Mesodermal cell (in vitro differentiated cells): ENCODE results near the gene FAM78A.

Source experiments
- H3K27ac ChIP-seq: 2 replicates; pipeline ENCODE4 v1.7.0; 2013; ENCODE audit warnings: mild to moderate bottlenecking, low read depth, low read length, moderate library complexity; ENCODE audit not compliant: severe bottlenecking
- H3K36me3 ChIP-seq: 2 replicates; pipeline ENCODE4 v1.7.1; 2013; ENCODE audit warnings: mild to moderate bottlenecking, low read length, moderate library complexity; ENCODE audit not compliant: control insufficient read depth, insufficient read depth
- H3K4me1 ChIP-seq: one replicate; pipeline ENCODE4 v1.7.1; 2013; ENCODE audit warnings: mild to moderate bottlenecking, low read length; ENCODE audit not compliant: insufficient read depth, control insufficient read depth, poor library complexity, severe bottlenecking
- H3K4me3 ChIP-seq: 2 replicates; pipeline ENCODE4 v1.7.0; 2013; ENCODE audit warnings: low read length, control low read depth, mild to moderate bottlenecking; ENCODE audit not compliant: insufficient read depth, poor library complexity, severe bottlenecking; ENCODE audit errors: extremely low read depth
- H3K9me3 ChIP-seq: 2 replicates; pipeline ENCODE4 v1.7.1; 2013; ENCODE audit warnings: mild to moderate bottlenecking, low read length, moderate library complexity; ENCODE audit not compliant: control insufficient read depth
- WGBS, 2 experiments: methylation state at CpG; one replicate each; pipeline ENCODE4 v1.1.5; 2013; ENCODE audit warnings: missing lambda C conversion rate in 2 of 2; ENCODE audit not compliant: insufficient coverage in 2 of 2; 5-methylcytosine and 5-hydroxymethylcytosine counted together

The FAM78A gene

GRCh38 chr9:131300444-131300843 is 24.1 kb upstream of the FAM78A start:
- H3K4me1 ChIP-seq, result peaks cover 6% of the 10 kb centered on the region
- H3K9me3 ChIP-seq, result no peaks in the 10 kb centered on the region
- no peak overlapping the region for H3K4me3 ChIP-seq
- no peaks in the 10 kb centered on the region for H3K36me3 ChIP-seq
- no peak overlapping the region for H3K27ac ChIP-seq

GRCh38 chr9:131299961-131300347 is 23.6 kb upstream of the FAM78A start:
- peaks cover 4% of the 10 kb centered on the region for H3K4me1 ChIP-seq
- H3K36me3 ChIP-seq, result no peaks in the 10 kb centered on the region
- no peak overlapping the region for H3K4me3 ChIP-seq
- H3K9me3 ChIP-seq, result no peaks in the 10 kb centered on the region
- 67 to 97% methylated on average over 3 to 4 of the region's 5 CpGs for WGBS, 2 experiments
- no peak overlapping the region for H3K27ac ChIP-seq

GRCh38 chr9:131299346-131299960 is 23.1 kb upstream of the FAM78A start:
- Histone ChIP-seq H3K4me1 (no peaks in the 10 kb centered on the region), H3K27ac (no peak overlapping the region), H3K36me3 (no peaks in the 10 kb centered on the region), H3K4me3 (no peak overlapping the region), H3K9me3 (no peaks in the 10 kb centered on the region)
- WGBS, 2 experiments, result 74 to 76% methylated on average over 18 to 21 of the region's 22 CpGs

- WGBS, 2 experiments, result 94 to 95% methylated on average over 9 to 12 of the region's 12 CpGs
- Histone ChIP-seq H3K36me3 (no peaks in the 10 kb centered on the region), H3K4me3 (no peak overlapping the region), H3K27ac (no peak overlapping the region), H3K9me3 (no peaks in the 10 kb centered on the region), H3K4me1 (no peaks in the 10 kb centered on the region)
Measured at GRCh38 chr9:131298816-131299215, 22.5 kb upstream of the FAM78A start.

- no peak overlapping the region for H3K27ac ChIP-seq
Measured at GRCh38 chr9:131298341-131298740, 22.0 kb upstream of the FAM78A start.

GRCh38 chr9:131297903-131298302 is 21.6 kb upstream of the FAM78A start:
- Histone ChIP-seq H3K36me3 (no peaks in the 10 kb centered on the region), H3K4me3 (no peak overlapping the region), H3K27ac (no peak overlapping the region), H3K4me1 (no peaks in the 10 kb centered on the region), H3K9me3 (no peaks in the 10 kb centered on the region)
- WGBS, 2 experiments, result 90% methylated on average over 9 to 11 of the region's 11 CpGs

More at GRCh38 chr9:131298341-131298740, 22.0 kb upstream of the FAM78A start:
- no peaks in the 10 kb centered on the region for H3K4me1 ChIP-seq
- H3K4me3 ChIP-seq, result no peak overlapping the region
- 82 to 87% methylated on average over 3 to 5 of the region's 5 CpGs for WGBS, 2 experiments
- H3K9me3 ChIP-seq, result no peaks in the 10 kb centered on the region
- H3K36me3 ChIP-seq, result no peaks in the 10 kb centered on the region

- Histone ChIP-seq H3K4me1 (no peaks in the 10 kb centered on the region), H3K36me3 (no peaks in the 10 kb centered on the region), H3K4me3 (no peak overlapping the region), H3K27ac (no peak overlapping the region), H3K9me3 (no peaks in the 10 kb centered on the region)
- 94% methylated on average over 6 to 7 of the region's 8 CpGs for WGBS, 2 experiments
Measured at GRCh38 chr9:131296906-131297500, 20.7 kb upstream of the FAM78A start.

- 85 to 90% methylated on average over 7 to 9 of the region's 9 CpGs for WGBS, 2 experiments
- H3K4me3 ChIP-seq, result no peak overlapping the region
- H3K9me3 ChIP-seq, result no peaks in the 10 kb centered on the region
- no peaks in the 10 kb centered on the region for H3K4me1 ChIP-seq
- no peak overlapping the region for H3K27ac ChIP-seq
- no peaks in the 10 kb centered on the region for H3K36me3 ChIP-seq
Measured at GRCh38 chr9:131296460-131296859, 20.1 kb upstream of the FAM78A start.

GRCh38 chr9:131292937-131293336 is 16.6 kb upstream of the FAM78A start:
- Histone ChIP-seq H3K36me3 (no peaks in the 10 kb centered on the region), H3K4me3 (no peak overlapping the region), H3K9me3 (no peaks in the 10 kb centered on the region), H3K4me1 (peaks cover 5% of the 10 kb centered on the region), H3K27ac (no peak overlapping the region)
- WGBS, 2 experiments, result 91 to 96% methylated on average over 5 to 9 of the region's 10 CpGs

- H3K4me3 ChIP-seq, result no peak overlapping the region
- 93 to 100% methylated on average over 2 to 4 of the region's 7 CpGs for WGBS, 2 experiments
- no peaks in the 10 kb centered on the region for H3K36me3 ChIP-seq
- no peak overlapping the region for H3K27ac ChIP-seq
- H3K4me1 ChIP-seq, result peaks cover 5% of the 10 kb centered on the region
- H3K9me3 ChIP-seq, result no peaks in the 10 kb centered on the region
Measured at GRCh38 chr9:131291795-131292315, 15.5 kb upstream of the FAM78A start.

GRCh38 chr9:131290767-131291370 is 14.6 kb upstream of the FAM78A start:
- Histone ChIP-seq H3K4me3 (no peak overlapping the region), H3K27ac (no peak overlapping the region), H3K36me3 (no peaks in the 10 kb centered on the region), H3K9me3 (no peaks in the 10 kb centered on the region), H3K4me1 (peaks cover 5% of the 10 kb centered on the region)
- 89 to 93% methylated on average over 10 to 14 of the region's 17 CpGs for WGBS, 2 experiments
